GM06990 (cell line): ENCODE data around the gene DCAF4L1.
A peak's percentile ranks its signal among the peaks of the same experiment; 100 is the strongest.

Experiments used
- DNase-seq: peaks from one replicate; pipeline ENCODE4 v3.0.0-alpha.2; 2011; ENCODE audit not compliant: insufficient read length; ENCODE audit errors: extremely low read depth
- H3K27me3 ChIP-seq: replicated peaks from 2 replicates; pipeline ENCODE4 v1.6.0; 2011; ENCODE audit warnings: low read length; ENCODE audit not compliant: control insufficient read depth, insufficient read depth
- H3K36me3 ChIP-seq: 2 replicates; pipeline ENCODE4 v1.5.1; 2011; ENCODE audit warnings: low read length; ENCODE audit not compliant: control insufficient read depth, insufficient read depth
- H3K4me3 ChIP-seq: replicated peaks from 2 replicates; pipeline ENCODE4 v1.5.1; 2011; ENCODE audit warnings: low read depth, mild to moderate bottlenecking, control low read depth, low read length
- TF ChIP-seq, protein P1 (sequence below): IDR thresholded peaks from 2 replicates; pipeline ENCODE4 v1.5.1; 2011; ENCODE audit warnings: low read length, control low read depth, mild to moderate bottlenecking, inconsistent platforms; ENCODE audit not compliant: insufficient read depth, poor library complexity, severe bottlenecking

Gene DCAF4L1

DNA sequence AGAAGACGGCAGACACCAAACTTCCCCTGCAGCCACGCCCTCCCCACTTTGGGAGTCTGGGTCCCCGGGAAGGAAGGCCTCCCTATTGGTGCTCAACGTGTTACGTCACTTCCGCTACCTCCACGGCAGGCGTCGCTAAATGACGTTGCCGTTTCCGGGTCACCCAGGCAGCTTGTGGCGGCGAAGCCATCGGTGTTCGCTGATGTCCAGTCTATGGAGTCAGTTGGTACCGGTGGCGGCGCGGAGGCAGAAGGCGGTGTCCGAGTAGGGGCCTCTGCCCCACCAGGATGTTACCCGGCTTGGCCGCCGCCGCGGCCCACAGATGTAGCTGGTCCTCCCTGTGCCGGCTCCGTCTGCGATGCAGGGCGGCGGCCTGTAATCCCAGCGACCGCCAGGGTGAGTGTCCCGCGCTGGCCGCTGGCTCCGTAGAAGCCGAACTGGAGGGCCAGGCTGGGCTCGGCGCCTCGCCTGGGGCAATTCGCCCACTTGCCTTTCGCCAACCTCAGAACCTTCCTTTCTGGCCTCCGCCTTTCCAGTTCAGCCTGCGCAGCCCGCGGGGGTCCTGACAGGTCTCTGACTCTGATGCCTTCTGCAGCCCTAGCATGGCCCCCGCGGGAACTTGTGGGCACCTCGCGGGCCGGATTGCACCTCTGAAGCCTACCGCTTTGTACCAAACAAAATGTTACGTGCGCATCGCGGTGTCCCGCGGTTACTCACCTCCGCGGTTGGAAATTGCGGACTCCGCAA, 9.0 kb downstream of the DCAF4L1 start, which contains the start of gene SLC30A9:
SLC30A9 (plus strand) TSS at position 166 of the 747 bp plus-strand sequence; CDS start at position 288, 122 bp downstream.
- TF ChIP-seq, protein P1, sequence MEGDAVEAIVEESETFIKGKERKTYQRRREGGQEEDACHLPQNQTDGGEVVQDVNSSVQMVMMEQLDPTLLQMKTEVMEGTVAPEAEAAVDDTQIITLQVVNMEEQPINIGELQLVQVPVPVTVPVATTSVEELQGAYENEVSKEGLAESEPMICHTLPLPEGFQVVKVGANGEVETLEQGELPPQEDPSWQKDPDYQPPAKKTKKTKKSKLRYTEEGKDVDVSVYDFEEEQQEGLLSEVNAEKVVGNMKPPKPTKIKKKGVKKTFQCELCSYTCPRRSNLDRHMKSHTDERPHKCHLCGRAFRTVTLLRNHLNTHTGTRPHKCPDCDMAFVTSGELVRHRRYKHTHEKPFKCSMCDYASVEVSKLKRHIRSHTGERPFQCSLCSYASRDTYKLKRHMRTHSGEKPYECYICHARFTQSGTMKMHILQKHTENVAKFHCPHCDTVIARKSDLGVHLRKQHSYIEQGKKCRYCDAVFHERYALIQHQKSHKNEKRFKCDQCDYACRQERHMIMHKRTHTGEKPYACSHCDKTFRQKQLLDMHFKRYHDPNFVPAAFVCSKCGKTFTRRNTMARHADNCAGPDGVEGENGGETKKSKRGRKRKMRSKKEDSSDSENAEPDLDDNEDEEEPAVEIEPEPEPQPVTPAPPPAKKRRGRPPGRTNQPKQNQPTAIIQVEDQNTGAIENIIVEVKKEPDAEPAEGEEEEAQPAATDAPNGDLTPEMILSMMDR, result peak; percentile 20
- no peaks in the 10 kb centered on the region for H3K36me3 ChIP-seq
- H3K27me3 ChIP-seq, result no peaks in the 10 kb centered on the region
- H3K4me3 ChIP-seq, result peak within 1 kb of the TSS; percentile 97
- DNase-seq, result peak; percentile 90

DNA sequence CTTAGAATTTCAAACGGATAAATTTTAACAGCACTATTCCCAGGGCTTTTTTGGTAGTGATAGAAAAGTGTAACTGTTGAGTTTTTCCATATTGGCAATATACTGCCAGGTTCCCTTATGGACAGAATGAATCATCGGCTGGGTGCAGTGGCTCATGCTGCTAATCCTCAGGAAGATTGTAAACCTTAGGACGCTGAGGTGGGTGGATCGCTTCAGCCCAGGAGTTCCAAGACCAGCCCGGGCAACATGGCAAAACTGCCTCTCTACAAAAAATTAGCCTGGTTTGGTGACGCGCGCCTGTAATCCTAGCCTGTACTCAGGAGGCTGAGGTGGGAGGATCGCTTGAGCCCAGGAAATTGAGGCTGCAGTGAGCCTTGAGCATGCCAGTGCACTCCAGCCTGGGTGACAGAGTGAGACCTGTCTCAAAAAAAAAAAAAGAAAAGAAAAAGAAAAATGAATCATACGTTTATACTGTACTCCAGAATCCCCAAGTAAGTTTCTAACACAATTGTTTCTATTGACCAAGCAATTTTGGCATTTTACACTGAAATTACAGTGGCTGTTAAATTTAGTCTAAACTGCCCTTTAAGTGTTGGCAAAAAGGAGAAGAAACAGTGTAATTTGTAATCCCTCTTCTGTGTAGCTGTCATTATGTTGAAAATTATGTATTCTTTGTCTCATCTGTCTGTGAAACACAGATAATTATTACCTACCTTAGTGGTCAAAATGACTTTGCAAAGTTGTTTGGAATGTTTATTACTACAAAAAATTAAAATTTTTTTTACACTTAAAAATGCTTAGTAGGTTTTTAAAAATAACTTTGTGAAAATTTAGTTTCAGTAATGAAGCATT, 10.6 kb downstream of the DCAF4L1 start:
- H3K4me3 ChIP-seq, result peak overlapping the region; percentile 14; the same call in 1 of the 2 replicates

DNA sequence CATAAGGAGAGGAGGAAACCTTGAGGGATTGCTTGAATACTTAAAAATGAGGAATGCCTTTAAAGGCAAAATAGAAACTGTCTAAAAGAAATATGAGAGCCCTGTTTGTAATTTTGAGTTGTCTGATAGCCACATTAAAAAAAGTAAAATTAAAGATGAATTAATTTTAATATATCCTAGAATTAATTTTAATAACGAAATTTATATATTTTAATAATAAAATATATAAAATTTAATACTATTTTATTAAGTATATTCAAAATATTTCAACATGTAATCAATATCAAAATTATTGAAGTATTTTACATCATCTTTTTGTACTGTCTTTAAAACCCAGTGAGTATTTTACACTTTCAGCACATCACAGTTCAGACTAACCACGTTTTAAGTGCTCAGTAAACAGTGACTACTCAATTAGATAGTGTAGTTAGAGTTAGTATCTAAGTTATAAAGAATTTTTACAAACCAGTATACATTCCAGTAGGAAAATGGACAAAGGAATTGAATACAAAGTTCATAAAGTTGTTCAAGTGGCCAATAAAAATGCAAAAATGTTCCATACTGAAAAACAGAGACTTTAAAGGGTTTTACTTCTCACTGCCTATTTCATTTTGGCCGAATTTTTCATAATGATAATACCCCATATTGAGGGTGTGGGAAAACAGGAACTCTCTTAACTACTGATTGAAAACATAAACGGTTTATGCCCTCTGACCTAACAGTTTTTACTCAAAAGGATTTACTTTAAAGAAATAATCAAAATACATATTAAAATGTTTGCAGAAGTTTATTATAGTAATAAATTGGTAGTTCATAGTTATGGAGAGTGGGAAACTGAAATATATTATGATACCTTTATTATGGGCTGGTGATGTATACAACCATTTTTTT, 11.7 kb downstream of the DCAF4L1 start:
- TF ChIP-seq, protein P1, result no peak
- no peaks in the 10 kb centered on the region for H3K36me3 ChIP-seq
- DNase-seq, result no peak
- no peaks in the 10 kb centered on the region for H3K27me3 ChIP-seq
- H3K4me3 ChIP-seq, result no peak overlapping the region

More for the DNA sequence above, 10.6 kb downstream of the DCAF4L1 start:
- H3K27me3 ChIP-seq, result no peaks in the 10 kb centered on the region
- TF ChIP-seq, protein P1, result no peak
- no peaks in the 10 kb centered on the region for H3K36me3 ChIP-seq
- no peak for DNase-seq

DNA sequence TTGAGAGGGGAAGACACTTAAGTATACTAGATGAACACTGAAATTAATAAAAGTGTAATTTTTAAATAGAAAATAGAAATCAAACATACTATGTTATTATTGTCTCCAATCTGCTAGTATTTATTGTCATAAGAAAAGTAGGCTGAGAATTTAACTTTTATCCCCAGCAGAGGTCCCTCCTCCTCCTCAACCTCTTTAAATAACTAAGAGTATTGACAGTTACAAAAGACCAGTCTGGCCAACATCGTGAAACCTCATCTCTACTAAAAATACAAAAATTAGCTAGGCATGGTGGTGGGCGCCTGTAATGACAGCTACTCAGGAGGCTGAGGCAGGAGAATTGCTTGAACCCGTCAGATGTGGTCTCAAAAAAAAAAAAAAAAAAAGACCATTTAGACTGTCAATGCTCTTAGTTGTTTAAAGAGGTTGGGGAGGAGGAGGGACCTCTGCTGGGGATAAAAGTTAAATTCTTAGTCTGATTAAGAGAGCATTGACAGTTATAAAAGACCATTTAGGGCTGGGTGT, 13.0 kb downstream of the DCAF4L1 start:
- no peak overlapping the region for H3K4me3 ChIP-seq
- no peak for DNase-seq
- TF ChIP-seq, protein P1, result no peak
- H3K27me3 ChIP-seq, result no peaks in the 10 kb centered on the region
- no peaks in the 10 kb centered on the region for H3K36me3 ChIP-seq

DNA sequence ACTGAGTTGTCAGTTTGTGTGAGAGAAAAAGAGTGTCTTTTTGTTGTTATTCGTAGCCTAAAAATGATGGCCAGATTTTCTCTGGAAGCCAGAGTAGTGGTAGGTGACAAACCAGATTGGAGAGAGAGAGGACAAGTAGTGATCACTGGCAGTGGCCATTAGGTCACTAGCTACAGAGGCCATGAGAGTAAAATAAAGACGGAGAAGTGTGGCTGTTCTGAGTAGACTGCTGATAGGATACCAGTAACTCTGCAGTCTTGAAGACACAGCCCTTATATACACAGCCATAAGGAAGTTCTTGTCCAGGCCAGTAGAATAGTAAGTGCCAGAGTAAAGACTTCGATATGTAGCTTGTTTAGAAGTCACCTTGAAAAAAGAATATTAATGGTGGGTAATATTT, 16.5 kb downstream of the DCAF4L1 start:
- Histone ChIP-seq H3K36me3 (peaks cover 1% of the 10 kb centered on the region), H3K4me3 (no peak overlapping the region), H3K27me3 (no peaks in the 10 kb centered on the region)
- no peak for DNase-seq
- TF ChIP-seq, protein P1, result no peak
